HG02571 (cell line): ENCODE measurements around the gene SAMD7.

Experiments used
- ATAC-seq: cut with Tn5 transposase; IDR thresholded peaks from one replicate; pipeline ENCODE4 v1.9.1; 2021; ENCODE audit warnings: mild to moderate bottlenecking, moderate library complexity; ENCODE audit not compliant: unreplicated experiment

SAMD7 gene, protein sequence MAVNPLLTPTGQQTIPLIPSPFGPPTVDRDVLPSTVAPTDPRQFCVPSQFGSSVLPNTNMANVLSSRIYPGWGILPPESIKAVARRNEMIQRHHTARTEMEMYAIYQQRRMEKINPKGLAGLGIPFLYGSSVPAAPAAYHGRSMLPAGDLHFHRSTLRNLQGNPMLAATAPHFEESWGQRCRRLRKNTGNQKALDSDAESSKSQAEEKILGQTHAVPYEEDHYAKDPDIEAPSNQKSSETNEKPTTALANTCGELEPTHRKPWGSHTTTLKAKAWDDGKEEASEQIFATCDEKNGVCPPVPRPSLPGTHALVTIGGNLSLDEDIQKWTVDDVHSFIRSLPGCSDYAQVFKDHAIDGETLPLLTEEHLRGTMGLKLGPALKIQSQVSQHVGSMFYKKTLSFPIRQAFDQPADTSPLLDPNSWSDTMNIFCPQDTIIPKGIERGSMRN

DNA sequence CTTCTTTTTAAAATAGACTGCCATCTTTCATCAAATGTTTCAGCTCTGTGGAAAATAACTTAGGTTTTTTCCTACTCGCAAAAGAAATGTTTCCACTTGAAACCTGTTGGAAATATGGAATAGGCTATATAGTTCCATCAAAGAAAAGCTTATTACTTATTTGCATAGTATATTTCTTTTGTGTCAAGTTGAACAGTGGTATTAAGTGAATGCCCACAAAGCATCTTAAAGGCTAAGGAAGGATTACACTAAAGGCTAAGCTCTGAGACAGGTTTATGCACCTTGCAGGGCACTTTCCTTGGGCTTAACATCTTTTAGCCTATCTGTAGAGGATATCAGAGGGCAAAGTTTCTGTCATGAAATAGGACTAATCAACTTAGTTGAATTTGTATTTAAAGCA lies at the start of gene SAMD7:
Gene SAMD7 (plus strand): TSS at position 301 of the 400 bp plus-strand sequence. CDS start 7,927 bp downstream, outside the sequence.
- no peak for ATAC-seq

- no peak for ATAC-seq
These were observed 49.5 kb upstream of the SAMD7 start for GRCh38 chr3:169861871-169862270.

- ATAC-seq, result peak; percentile 66
These were observed 47.9 kb upstream of the SAMD7 start for GRCh38 chr3:169863458-169863899.

DNA sequence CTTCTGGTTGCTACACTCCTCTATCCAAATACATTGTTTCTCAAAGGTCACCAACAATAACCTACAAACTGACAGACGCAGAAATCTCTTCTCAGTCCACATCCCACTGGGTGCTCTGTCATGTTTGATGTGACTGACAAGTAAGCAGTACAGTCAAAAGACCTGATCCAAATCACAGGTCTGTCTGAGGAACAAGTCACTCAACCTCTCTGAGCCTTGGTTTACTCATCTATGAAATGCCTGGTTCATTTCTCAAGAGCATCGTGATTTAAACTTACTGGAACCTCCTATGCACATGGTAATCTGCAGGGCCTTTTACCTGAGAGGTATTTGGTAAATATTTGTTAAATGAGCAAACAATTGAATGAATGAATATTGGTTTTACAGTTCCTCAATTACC lies 47.1 kb upstream of the SAMD7 start:
- no peak for ATAC-seq

DNA sequence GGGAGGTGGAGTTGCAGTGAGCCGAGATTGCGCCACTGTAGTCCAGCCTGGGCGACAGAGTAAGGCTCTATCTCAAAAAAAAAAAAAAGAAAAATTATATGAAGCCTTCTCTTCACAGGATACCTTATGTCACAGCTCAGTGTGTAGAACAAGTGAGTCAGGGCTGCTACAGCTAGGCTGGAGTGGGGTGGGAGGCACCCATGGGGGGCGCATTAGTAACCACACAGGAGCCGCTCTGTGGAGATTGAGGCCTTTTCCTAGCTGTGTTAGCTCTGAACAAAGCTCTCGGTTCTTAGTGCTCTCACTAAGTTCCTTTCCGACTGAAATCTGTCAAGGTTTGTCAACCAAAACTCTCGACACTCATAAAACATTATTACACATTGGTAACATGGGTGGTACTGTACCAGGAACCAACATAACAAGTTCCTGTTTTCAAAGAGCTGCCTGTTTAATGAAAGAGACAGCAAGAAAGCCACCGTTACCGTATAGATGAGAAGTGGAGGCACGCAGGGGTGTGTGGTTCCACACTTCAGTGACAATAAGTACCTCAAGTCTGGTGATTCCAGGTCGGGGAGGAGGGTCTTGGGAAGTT lies 46.1 kb upstream of the SAMD7 start:
- no peak for ATAC-seq

- no peak for ATAC-seq
These were observed 43.7 kb upstream of the SAMD7 start for GRCh38 chr3:169867584-169868210.

DNA sequence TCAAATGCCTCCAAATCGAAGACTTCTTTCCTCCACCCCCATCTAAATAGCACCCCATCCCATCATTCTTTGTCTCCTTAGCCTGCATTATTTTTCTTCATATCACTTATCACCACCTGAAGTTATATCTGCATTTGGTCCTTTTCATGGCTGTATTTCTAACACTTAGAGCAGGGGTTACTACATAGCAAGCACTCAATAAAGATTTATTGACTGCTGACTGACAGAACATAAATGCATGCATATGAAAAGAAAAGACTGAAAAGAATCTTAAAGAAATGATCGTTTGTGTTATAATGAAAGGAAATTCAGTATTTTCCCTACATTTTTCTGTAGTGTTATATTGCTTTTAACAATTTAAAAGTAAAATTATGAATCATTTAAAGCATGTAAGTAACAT lies 43.0 kb upstream of the SAMD7 start:
- ATAC-seq, result no peak

- no peak for ATAC-seq
These were observed 41.7 kb upstream of the SAMD7 start, which contains the start of gene LRRC31 for GRCh38 chr3:169869484-169870220. TSS of gene LRRC31 (minus strand) at chr3:169869935. CDS start at chr3:169869807, 128 bp downstream.

GRCh38 chr3:169871129-169871886 lies 40.1 kb upstream of the SAMD7 start:
- ATAC-seq, result no peak

DNA sequence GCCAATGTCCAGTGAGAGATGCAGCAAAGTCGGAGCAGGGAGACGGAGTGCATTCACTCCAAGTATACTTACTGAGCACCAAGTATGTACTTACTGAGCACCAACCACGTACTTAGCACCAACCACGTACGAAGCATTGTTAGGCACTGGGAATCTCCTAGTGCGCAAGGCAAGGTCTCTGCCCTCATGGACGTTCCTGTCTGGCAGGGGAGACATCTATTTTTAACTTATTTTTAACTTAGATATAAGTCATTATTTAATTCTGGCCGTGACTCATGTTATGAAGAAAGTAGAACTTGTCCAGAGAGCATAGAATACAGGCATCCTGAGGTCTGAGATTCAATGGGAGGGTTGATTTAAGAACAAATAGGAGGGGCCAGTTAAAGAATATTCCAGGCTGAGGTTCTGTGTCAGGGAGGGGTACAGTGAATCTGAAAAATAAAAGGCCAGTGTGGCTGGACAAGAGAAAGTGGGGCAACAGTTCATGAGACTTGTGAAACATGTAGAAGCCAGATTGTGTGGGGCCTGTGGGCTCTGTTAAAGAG lies 32.3 kb upstream of the SAMD7 start:
- ATAC-seq, result no peak

GRCh38 chr3:169879845-169880575 lies 31.4 kb upstream of the SAMD7 start:
- ATAC-seq, result no peak

DNA sequence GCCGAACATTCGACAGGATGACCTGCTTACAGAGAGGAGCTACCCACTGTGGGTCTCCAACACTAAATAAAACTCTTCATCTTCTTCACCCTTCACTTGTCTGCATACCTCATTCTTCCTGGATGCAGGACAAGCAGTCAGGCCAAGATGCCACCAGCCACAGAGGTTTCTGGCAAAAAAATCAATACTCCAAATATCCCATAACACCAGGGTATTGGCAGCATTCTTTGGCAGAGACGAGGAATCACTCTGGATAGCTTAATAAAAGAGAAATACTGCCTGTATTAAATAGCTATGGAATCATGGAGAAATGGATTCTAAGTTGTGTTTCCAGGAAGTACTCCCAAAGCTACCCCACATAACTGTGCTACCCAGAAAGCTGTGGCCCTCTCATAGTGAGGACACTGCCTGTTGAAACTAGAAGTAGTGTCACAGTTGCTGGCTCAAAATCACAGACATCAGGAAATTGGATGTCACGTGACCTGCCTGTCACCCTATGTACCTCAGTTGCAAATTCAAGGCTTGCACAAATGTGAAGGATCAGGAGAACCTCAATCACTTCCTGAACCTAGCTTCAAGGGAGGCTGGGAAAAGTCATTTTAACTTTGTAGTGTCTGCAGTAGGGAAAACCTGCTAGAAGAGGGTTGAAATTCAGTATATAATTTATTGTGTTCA lies 30.7 kb upstream of the SAMD7 start:
- no peak for ATAC-seq

- no peak for ATAC-seq
These were observed 24.7 kb upstream of the SAMD7 start for GRCh38 chr3:169886671-169887070.

GRCh38 chr3:169891886-169892285 lies 19.5 kb upstream of the SAMD7 start:
- no peak for ATAC-seq

GRCh38 chr3:169894110-169894509 lies 17.3 kb upstream of the SAMD7 start:
- ATAC-seq, result no peak

GRCh38 chr3:169895072-169895471 lies 16.3 kb upstream of the SAMD7 start:
- no peak for ATAC-seq

DNA sequence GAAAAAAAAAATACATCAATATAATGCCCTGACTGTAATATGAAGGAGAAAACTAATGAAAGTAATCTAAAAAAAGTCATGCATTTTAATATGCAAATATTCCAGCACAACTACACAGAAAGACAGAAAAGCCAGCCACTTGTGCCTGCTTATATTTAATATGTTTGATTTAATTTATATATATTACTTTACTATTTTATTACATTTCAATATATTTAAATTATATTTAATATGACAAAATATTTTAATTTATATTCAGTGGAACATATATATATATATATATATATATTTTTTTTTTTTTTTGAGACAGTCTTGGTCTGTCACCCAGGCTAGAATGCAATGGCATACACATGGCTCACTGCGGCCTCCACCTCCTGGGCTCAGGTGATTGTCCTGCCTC lies 14.1 kb upstream of the SAMD7 start:
- ATAC-seq, result no peak

GRCh38 chr3:169901453-169901852 lies 9.9 kb upstream of the SAMD7 start:
- no peak for ATAC-seq

DNA sequence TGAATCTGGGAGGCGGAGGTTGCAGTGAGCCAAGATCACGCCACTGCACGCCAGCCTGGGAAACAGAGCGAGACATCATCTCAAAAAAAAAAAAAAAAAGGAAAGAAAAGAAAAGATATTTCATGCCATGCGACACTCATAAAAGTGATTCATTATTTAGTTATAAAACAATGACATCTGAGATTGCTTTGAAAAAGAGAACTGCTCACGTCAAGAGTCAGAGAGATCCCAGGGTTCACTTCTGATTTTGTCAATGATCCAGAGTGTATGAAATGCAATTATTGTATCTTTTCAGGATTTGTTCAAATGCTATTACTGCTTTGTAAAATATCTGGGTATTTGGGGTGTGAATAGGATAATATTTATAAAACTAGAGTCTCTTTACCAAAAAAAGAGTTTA lies 6.0 kb upstream of the SAMD7 start:
- ATAC-seq, result no peak
